Left ventricle myocardium superior (tissue), 1 donor: ENCODE results near the gene RASSF5. TPM values are rescaled to one million over a fixed set of nuclear protein-coding genes. Genes with fewer than 3 reads are reported as not detected.

Source experiments
- ATAC-seq: fragments of 200-7000 bp; cut with Tn5 transposase; one replicate; pipeline ENCODE4 v1.9.1; 2020; ENCODE audit warnings: mild to moderate bottlenecking, moderate library complexity
- DNase-seq: peaks from one replicate; pipeline ENCODE4 v3.0.0-alpha.2; 2020
- intact Hi-C: fragments of 100-400 bp; cut with micrococcal nuclease; formaldehyde crosslinking; loops from one replicate; pipeline ENCODE4 v1.11.0; 2022
- microRNA-seq: library from miRNA; unstranded; fragments of <30 nt; microRNA quantifications from one replicate; pipeline ENCODE4 v1.2.0, GENCODE V29; 2020; ENCODE audit warnings: borderline number of aligned reads
- total RNA-seq: library from RNA; stranded (reverse); fragmentation: NEBNext Ultra II Directional; extraction: Animal tissue kit (Norgen Biotek cat#: 25700); gene quantifications from one replicate; pipeline ENCODE4 v1.2.1, GENCODE V29; 2021
- donor health status: DM: no; HTN: yes; CAD: no; lungs with severe emphysema.

The RASSF5 gene
- total RNA-seq, 1 donor from 2014 or later, result 4.2 TPM

GRCh38 chr1:206635080-206635977 lies 128.0 kb downstream of the RASSF5 start, which contains the start of gene DYRK3:
TSS of gene DYRK3 (plus strand) at chr1:206635536. CDS start at chr1:206635704, 168 bp downstream.
- ATAC-seq (peak; percentile 98), DNase-seq (peak; percentile 98)
- intact Hi-C loops, result no loop called here

GRCh38 chr1:206635978-206636345 lies 128.6 kb downstream of the RASSF5 start:
- DNase-seq (no peak), ATAC-seq (peak; percentile 9)

GRCh38 chr1:206636671-206637070 lies 129.3 kb downstream of the RASSF5 start:
- ATAC-seq (no peak), DNase-seq (no peak)
- intact Hi-C loops, result no loop called here

More at GRCh38 chr1:206635978-206636345, 128.6 kb downstream of the RASSF5 start:
- intact Hi-C loops, result no loop called here

GRCh38 chr1:206637605-206638004 lies 130.3 kb downstream of the RASSF5 start:
- DNase-seq (no peak), ATAC-seq (no peak)
- intact Hi-C loops, result no loop called here

Small RNAs within 50 kb of the gene (microRNA-seq; reads per million reads assigned to microRNA genes)
- gene MIR6769B, result not detected

Other genes with a start within 250 kb of the RASSF5 start
- 0.64 TPM for gene IKBKE, start 37.1 kb upstream of the RASSF5 start, total RNA-seq
- 26.4 TPM for gene EIF2D, start 104.9 kb downstream of the RASSF5 start, total RNA-seq
- gene DYRK3, start 128.0 kb downstream of the RASSF5 start, total RNA-seq, result 22.2 TPM
- 228 TPM for gene MAPKAPK2, start 177.4 kb downstream of the RASSF5 start, total RNA-seq